ENCODE results near the gene DLGAP4.
"Not testable (repeated sequence)": the region's sequence is repeated elsewhere in the genome, so short reads cannot be mapped to it uniquely, and the experiment has no call there.

DLGAP4 gene

GRCh38 chr20:36379914-36380313 lies 73.8 kb downstream of the DLGAP4 start:
- DNase-seq (ENCODE audit: low read depth): not testable (repeated sequence)

GRCh38 chr20:36384022-36384619 lies 78.0 kb downstream of the DLGAP4 start:
- no peak for DNase-seq (ENCODE audit: low read depth)

- no peak for DNase-seq (ENCODE audit: low read depth)
These were observed 79.4 kb downstream of the DLGAP4 start for GRCh38 chr20:36385503-36385902.

GRCh38 chr20:36386236-36386635 lies 80.1 kb downstream of the DLGAP4 start:
- no peak for DNase-seq (ENCODE audit: low read depth)

- no peak for DNase-seq (ENCODE audit: low read depth)
These were observed 84.1 kb downstream of the DLGAP4 start for GRCh38 chr20:36390269-36390668.

- DNase-seq (ENCODE audit: low read depth): no peak
These were observed 84.7 kb downstream of the DLGAP4 start for GRCh38 chr20:36390719-36391415.

- DNase-seq (ENCODE audit: low read depth): no peak
These were observed 85.3 kb downstream of the DLGAP4 start for GRCh38 chr20:36391456-36391855.

- no peak for DNase-seq (ENCODE audit: low read depth)
These were observed 85.8 kb downstream of the DLGAP4 start for GRCh38 chr20:36391955-36392354.

GRCh38 chr20:36392989-36393388 lies 86.8 kb downstream of the DLGAP4 start:
- no peak for DNase-seq (ENCODE audit: low read depth)

- DNase-seq (ENCODE audit: low read depth): no peak
These were observed 88.3 kb downstream of the DLGAP4 start for GRCh38 chr20:36394340-36394965.

GRCh38 chr20:36396340-36396739 lies 90.2 kb downstream of the DLGAP4 start:
- DNase-seq (ENCODE audit: low read depth): no peak

GRCh38 chr20:36396847-36397630 lies 90.9 kb downstream of the DLGAP4 start:
- no peak for DNase-seq (ENCODE audit: low read depth)

- no peak for DNase-seq (ENCODE audit: low read depth)
These were observed 92.4 kb downstream of the DLGAP4 start for GRCh38 chr20:36398515-36398914.

- DNase-seq (ENCODE audit: low read depth): peak; percentile 8
These were observed 93.2 kb downstream of the DLGAP4 start for GRCh38 chr20:36399147-36399968.

GRCh38 chr20:36399969-36400545 lies 93.9 kb downstream of the DLGAP4 start:
- DNase-seq (ENCODE audit: low read depth): no peak

GRCh38 chr20:36400909-36401735 lies 95.0 kb downstream of the DLGAP4 start:
- no peak for DNase-seq (ENCODE audit: low read depth)

GRCh38 chr20:36402708-36403107 lies 96.6 kb downstream of the DLGAP4 start:
- DNase-seq (ENCODE audit: low read depth): no peak

GRCh38 chr20:36404435-36404978 lies 98.4 kb downstream of the DLGAP4 start:
- DNase-seq (ENCODE audit: low read depth): no peak

- DNase-seq (ENCODE audit: low read depth): no peak
These were observed 99.1 kb downstream of the DLGAP4 start for GRCh38 chr20:36405255-36405654.

- DNase-seq (ENCODE audit: low read depth): no peak
These were observed 101.1 kb downstream of the DLGAP4 start for GRCh38 chr20:36407199-36407733.
